ENCODE data around the gene CNTNAP2. TPM values are rescaled to one million over a fixed set of nuclear protein-coding genes. Genes with fewer than 3 reads are reported as not detected.

CNTNAP2 gene
- total RNA-seq, 4 donors from 2014 or later, result 0.91 to 16.0 TPM; not detected in 2

DNA sequence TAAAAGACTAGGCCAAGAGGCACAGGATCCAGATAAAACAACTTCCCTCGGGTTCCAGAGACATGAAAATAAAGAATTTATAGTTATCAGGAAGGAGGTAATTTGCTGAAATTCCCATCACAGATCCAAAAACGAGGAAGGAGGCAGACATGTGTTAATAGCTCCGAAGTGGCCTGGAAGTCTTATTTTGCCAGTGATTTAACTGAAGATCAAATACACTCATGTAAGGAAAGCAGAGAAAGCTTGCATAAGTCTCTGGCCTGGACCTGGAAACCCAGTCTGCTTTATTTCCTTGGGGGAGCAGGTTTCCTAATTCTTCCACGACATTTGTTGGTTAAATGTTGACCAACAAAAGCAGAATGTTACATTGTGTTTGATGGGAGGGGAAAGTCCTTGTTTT, 1975.3 kb downstream of the CNTNAP2 start:
- intact Hi-C loops (cut with DNase I; ENCODE audit: low total_unique reads), result no loop called here
- Histone ChIP-seq H3K36me3 (no peaks in the 10 kb centered on the region), H3K4me1 (no peaks in the 10 kb centered on the region), H3K9me3 (no peaks in the 10 kb centered on the region), H3K4me3 (no peak overlapping the region), H3K27me3 (no peaks in the 10 kb centered on the region), H3K27ac (no peak overlapping the region)
- no peak for DNase-seq
- no peak for TF ChIP-seq CTCF (IDR thresholded peaks at IDR 0.05)
- no peak for TF ChIP-seq POLR2A (IDR thresholded peaks at IDR 0.05)

DNA sequence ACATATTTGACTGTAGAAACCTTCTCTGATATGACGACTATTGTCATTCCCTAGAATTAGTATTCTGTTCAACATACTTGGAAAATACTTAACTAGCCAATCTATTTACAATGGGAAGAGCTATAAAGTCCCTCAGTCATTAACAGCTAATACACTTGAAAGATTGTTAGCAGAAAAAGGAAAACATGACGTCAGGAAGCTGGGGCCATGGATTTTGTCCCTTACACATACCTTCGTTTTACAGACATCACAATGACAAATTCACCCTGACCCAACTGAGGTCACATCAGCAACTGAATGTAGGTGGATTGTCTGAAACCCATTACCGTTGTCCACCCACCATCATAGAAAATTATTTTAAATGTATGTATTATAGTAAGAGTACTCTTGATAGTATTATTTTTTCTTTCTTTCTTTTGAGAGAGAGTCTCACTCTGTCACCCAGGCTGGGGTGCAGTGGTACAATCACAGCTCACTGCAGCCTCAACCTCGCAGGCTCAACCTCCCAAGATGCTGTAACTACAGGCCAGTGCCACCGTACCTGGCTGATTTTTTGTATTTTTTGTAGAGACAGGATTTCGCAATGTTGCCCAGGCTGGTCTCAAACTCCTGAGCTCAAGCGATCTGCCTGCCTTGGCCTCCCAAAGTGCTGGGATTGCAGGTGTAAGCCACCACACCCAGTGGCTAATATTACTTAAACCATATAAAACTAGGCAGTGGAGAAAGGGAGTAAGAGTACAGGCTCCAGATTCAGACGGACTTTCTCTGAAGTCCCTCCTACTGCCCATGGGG, 1977.0 kb downstream of the CNTNAP2 start:
- no peak for DNase-seq
- Histone ChIP-seq H3K27ac (no peak overlapping the region), H3K9me3 (no peaks in the 10 kb centered on the region), H3K4me1 (no peaks in the 10 kb centered on the region), H3K36me3 (no peaks in the 10 kb centered on the region), H3K4me3 (no peak overlapping the region), H3K27me3 (no peaks in the 10 kb centered on the region)
- intact Hi-C loops (cut with DNase I; ENCODE audit: low total_unique reads), result no loop called here
- TF ChIP-seq POLR2A (IDR thresholded peaks at IDR 0.05), result no peak
- no peak for TF ChIP-seq CTCF (IDR thresholded peaks at IDR 0.05)

DNA sequence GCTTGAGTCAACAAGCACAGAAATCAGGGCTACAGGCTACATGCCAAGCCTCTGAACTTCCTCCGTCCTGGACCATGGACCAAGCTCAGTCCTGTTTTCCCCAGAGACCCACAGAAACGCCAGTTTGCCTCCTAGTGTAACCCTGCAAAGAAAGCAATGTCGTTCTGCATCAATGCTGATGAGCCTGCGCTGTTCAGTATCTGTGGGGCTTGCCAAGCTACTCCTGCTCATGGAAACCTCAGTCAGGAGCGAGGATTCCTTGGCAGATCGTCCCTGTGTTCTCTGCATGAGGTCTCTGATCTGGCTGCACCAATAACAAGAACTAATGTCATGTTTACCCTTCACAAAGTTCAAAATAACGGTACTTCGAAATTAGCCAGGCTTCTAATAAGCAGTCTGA, 1978.5 kb downstream of the CNTNAP2 start:
- Histone ChIP-seq H3K9me3 (no peaks in the 10 kb centered on the region), H3K4me3 (no peak overlapping the region), H3K27me3 (no peaks in the 10 kb centered on the region), H3K27ac (no peak overlapping the region), H3K4me1 (no peaks in the 10 kb centered on the region), H3K36me3 (no peaks in the 10 kb centered on the region)
- DNase-seq, result no peak
- no peak for TF ChIP-seq POLR2A (IDR thresholded peaks at IDR 0.05)
- no peak for TF ChIP-seq CTCF (IDR thresholded peaks at IDR 0.05)
- intact Hi-C loops (cut with DNase I; ENCODE audit: low total_unique reads), result no loop called here

- no peak overlapping the region for H3K4me3 ChIP-seq
- DNase-seq, result no peak
- H3K4me1 ChIP-seq, result no peaks in the 10 kb centered on the region
- H3K27me3 ChIP-seq, result no peaks in the 10 kb centered on the region
- intact Hi-C loops (cut with DNase I; ENCODE audit: low total_unique reads), result no loop called here
- TF ChIP-seq POLR2A (IDR thresholded peaks at IDR 0.05), result no peak
- no peak for TF ChIP-seq CTCF (IDR thresholded peaks at IDR 0.05)
- no peaks in the 10 kb centered on the region for H3K36me3 ChIP-seq
- no peaks in the 10 kb centered on the region for H3K9me3 ChIP-seq
- no peak overlapping the region for H3K27ac ChIP-seq
These were observed 1987.6 kb downstream of the CNTNAP2 start for GRCh38 chr7:148104136-148104716.

DNA sequence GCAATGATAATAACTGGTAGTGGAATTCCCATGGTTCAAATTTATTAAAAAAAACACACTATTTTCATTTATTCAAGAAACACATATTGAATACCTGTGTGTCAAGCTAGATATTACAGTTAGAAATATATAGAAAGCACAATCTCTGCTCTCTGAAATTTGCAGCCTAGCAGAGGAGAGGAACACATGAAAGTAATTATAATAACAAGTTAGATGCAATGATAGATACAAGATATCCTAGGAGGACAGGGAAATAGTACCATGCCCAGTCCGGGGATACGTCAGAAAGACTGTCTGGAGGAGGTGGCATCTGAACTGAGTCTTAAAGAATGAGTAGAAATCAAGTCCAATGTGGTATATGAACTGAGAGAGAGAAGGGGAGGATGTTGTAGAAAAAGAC, 1988.3 kb downstream of the CNTNAP2 start:
- Histone ChIP-seq H3K4me1 (no peaks in the 10 kb centered on the region), H3K4me3 (no peak overlapping the region), H3K27ac (no peak overlapping the region), H3K36me3 (no peaks in the 10 kb centered on the region), H3K9me3 (no peaks in the 10 kb centered on the region), H3K27me3 (no peaks in the 10 kb centered on the region)
- intact Hi-C loops (cut with DNase I; ENCODE audit: low total_unique reads), result no loop called here
- TF ChIP-seq CTCF (IDR thresholded peaks at IDR 0.05), result no peak
- TF ChIP-seq POLR2A (IDR thresholded peaks at IDR 0.05), result no peak
- DNase-seq, result no peak

All from uterus (tissue), 4 donors.